Parathyroid adenoma (tissue), 2 donors: ENCODE measurements around the gene GSDME.

Experiments
- H2AFZ ChIP-seq: fragments of 300-600 bp; sonication (generic); one replicate; pipeline ENCODE4 v1.7.0; 2017; ENCODE audit warnings: antibody characterized with exemption, mild to moderate bottlenecking
- H3K27ac ChIP-seq: fragments of 300-600 bp; sonication (generic); one replicate; pipeline ENCODE4 v1.7.0; 2017
- H3K27me3 ChIP-seq: fragments of 300-600 bp; sonication (generic); one replicate; pipeline ENCODE4 v1.7.0; 2017; ENCODE audit warnings: low read length; ENCODE audit not compliant: control insufficient read depth, insufficient read depth
- H3K36me3 ChIP-seq: fragments of 300-600 bp; sonication (generic); one replicate; pipeline ENCODE4 v1.7.0; 2017; ENCODE audit warnings: low read length; ENCODE audit not compliant: control insufficient read depth, insufficient read depth
- H3K4me1 ChIP-seq: fragments of 300-600 bp; sonication (generic); one replicate; pipeline ENCODE4 v1.7.0; 2017; ENCODE audit warnings: control low read depth
- H3K4me2 ChIP-seq: fragments of 300-600 bp; sonication (generic); one replicate; pipeline ENCODE4 v1.7.0; 2017; ENCODE audit warnings: low read length
- H3K4me3 ChIP-seq: fragments of 300-600 bp; sonication (generic); one replicate; pipeline ENCODE4 v1.7.0; 2017; ENCODE audit warnings: low read depth, low read length
- H3K79me2 ChIP-seq: fragments of 300-600 bp; sonication (generic); one replicate; pipeline ENCODE4 v1.7.0; 2017; ENCODE audit warnings: control low read depth
- H3K9ac ChIP-seq: fragments of 300-600 bp; sonication (generic); one replicate; pipeline ENCODE4 v1.7.0; 2017; ENCODE audit warnings: mild to moderate bottlenecking
- H3K9me3 ChIP-seq: fragments of 300-600 bp; sonication (generic); one replicate; pipeline ENCODE4 v1.7.0; 2017; ENCODE audit warnings: low read length; ENCODE audit not compliant: control insufficient read depth
- TF ChIP-seq, protein P1 (sequence below): fragments of 300-600 bp; sonication (generic); IDR thresholded peaks from one replicate; pipeline ENCODE4 v1.7.0; 2017; ENCODE audit warnings: antibody characterized with exemption, mild to moderate bottlenecking
- donor health status: primary hyperparathyroidism.

GSDME gene

DNA sequence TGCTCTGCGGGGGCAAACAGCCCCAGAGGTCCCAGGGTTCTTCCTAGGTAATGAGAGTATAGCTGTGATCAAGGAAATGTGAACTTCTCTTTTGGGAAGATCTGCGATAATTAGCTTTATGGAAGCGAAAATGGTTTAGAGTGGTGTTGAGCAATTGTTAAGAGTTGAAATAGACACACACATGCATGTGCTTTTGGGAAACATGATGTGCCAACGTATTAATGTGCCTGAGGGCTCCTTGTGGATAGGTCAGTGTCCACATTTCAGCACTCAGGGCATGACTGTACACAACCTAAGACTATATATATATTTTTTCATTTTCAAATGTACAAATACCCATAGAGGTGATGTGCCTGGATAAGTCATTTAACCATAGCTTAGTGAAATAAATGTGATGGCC is 67.0 kb downstream of the GSDME start:
- Histone ChIP-seq H3K9ac (no peak overlapping the region), H3K27me3 (no peaks in the 10 kb centered on the region), H3K4me2 (no peak overlapping the region), H3K4me3 (no peak overlapping the region), H2AFZ (no peak overlapping the region), H3K27ac (no peak overlapping the region), H3K4me1 (no peaks in the 10 kb centered on the region), H3K9me3 (no peaks in the 10 kb centered on the region), H3K79me2 (no peaks in the 10 kb centered on the region), H3K36me3 (no peaks in the 10 kb centered on the region)
- TF ChIP-seq, protein P1, sequence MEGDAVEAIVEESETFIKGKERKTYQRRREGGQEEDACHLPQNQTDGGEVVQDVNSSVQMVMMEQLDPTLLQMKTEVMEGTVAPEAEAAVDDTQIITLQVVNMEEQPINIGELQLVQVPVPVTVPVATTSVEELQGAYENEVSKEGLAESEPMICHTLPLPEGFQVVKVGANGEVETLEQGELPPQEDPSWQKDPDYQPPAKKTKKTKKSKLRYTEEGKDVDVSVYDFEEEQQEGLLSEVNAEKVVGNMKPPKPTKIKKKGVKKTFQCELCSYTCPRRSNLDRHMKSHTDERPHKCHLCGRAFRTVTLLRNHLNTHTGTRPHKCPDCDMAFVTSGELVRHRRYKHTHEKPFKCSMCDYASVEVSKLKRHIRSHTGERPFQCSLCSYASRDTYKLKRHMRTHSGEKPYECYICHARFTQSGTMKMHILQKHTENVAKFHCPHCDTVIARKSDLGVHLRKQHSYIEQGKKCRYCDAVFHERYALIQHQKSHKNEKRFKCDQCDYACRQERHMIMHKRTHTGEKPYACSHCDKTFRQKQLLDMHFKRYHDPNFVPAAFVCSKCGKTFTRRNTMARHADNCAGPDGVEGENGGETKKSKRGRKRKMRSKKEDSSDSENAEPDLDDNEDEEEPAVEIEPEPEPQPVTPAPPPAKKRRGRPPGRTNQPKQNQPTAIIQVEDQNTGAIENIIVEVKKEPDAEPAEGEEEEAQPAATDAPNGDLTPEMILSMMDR: no peak

DNA sequence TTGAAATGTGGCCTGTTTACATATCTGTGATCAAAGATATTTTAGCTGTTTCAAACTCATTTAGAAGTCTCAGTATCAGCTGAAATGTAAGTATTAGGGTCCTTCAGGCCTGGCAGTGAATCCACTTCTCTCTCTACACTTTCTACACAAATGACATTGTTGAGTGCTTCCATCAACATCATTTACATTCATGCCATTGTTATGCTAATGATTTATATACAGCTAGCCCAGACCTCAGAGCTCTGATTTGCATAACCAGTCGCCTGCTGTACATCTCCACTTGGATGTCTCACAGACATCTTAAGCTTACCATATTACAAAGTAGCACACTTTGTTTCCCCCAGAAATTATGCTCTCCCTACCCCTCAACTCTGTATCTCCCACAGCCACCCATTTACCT is 71.6 kb downstream of the GSDME start:
- H3K27me3 ChIP-seq: no peaks in the 10 kb centered on the region
- H3K9me3 ChIP-seq: no peaks in the 10 kb centered on the region
- H3K4me3 ChIP-seq: no peak overlapping the region
- H3K4me2 ChIP-seq: no peak overlapping the region
- no peak overlapping the region for H3K9ac ChIP-seq
- no peaks in the 10 kb centered on the region for H3K79me2 ChIP-seq
- no peak overlapping the region for H3K27ac ChIP-seq
- TF ChIP-seq, protein P1: no peak
- no peaks in the 10 kb centered on the region for H3K4me1 ChIP-seq
- no peaks in the 10 kb centered on the region for H3K36me3 ChIP-seq
- H2AFZ ChIP-seq: no peak overlapping the region

- TF ChIP-seq, protein P1: no peak
- Histone ChIP-seq H3K9ac (no peak overlapping the region), H3K79me2 (no peaks in the 10 kb centered on the region), H3K4me1 (no peaks in the 10 kb centered on the region), H3K9me3 (no peaks in the 10 kb centered on the region), H3K4me3 (no peak overlapping the region), H3K4me2 (no peak overlapping the region), H3K36me3 (no peaks in the 10 kb centered on the region), H3K27me3 (no peaks in the 10 kb centered on the region), H3K27ac (no peak overlapping the region), H2AFZ (no peak overlapping the region)
Observed at GRCh38 chr7:24670782-24671181, 86.5 kb downstream of the GSDME start.

- H3K9me3 ChIP-seq: no peaks in the 10 kb centered on the region
- no peaks in the 10 kb centered on the region for H3K4me1 ChIP-seq
- H3K27ac ChIP-seq: no peak overlapping the region
- no peak overlapping the region for H2AFZ ChIP-seq
- H3K4me2 ChIP-seq: no peak overlapping the region
- no peak overlapping the region for H3K9ac ChIP-seq
- no peaks in the 10 kb centered on the region for H3K36me3 ChIP-seq
- H3K4me3 ChIP-seq: no peak overlapping the region
- H3K27me3 ChIP-seq: no peaks in the 10 kb centered on the region
- TF ChIP-seq, protein P1: no peak
- H3K79me2 ChIP-seq: no peaks in the 10 kb centered on the region
Observed at GRCh38 chr7:24669971-24670591, 87.2 kb downstream of the GSDME start.

GRCh38 chr7:24668927-24669635 is 88.2 kb downstream of the GSDME start:
- Histone ChIP-seq H3K4me1 (no peaks in the 10 kb centered on the region), H3K27me3 (no peaks in the 10 kb centered on the region), H3K9me3 (no peaks in the 10 kb centered on the region), H3K27ac (no peak overlapping the region), H2AFZ (no peak overlapping the region), H3K79me2 (no peaks in the 10 kb centered on the region), H3K9ac (no peak overlapping the region), H3K4me2 (no peak overlapping the region), H3K36me3 (no peaks in the 10 kb centered on the region), H3K4me3 (no peak overlapping the region)
- TF ChIP-seq, protein P1: no peak
